Skin epidermis (tissue), 12 donors: ENCODE results near the gene KBTBD3.
"Not testable (repeated sequence)": the region's sequence is repeated elsewhere in the genome, so short reads cannot be mapped to it uniquely, and the experiment has no call there.

Experiments used
- H3K27ac ChIP-seq, 21 experiments: fragments of 200-600 bp; sonication (generic) in 11 of 21; one replicate each; pipeline ENCODE4 v1.5.0; 2020; ENCODE audit warnings: mild to moderate bottlenecking in 3 of 21, inconsistent platforms in 2 of 21, moderate library complexity in 2 of 21
- H3K4me3 ChIP-seq, 7 experiments: fragments of 200-600 bp; sonication (generic) in 2 of 7; one replicate each; pipeline ENCODE4 v1.5.0; 2020; ENCODE audit warnings: inconsistent platforms in 2 of 7, mild to moderate bottlenecking in 2 of 7, moderate library complexity in 1 of 7

Gene KBTBD3

GRCh38 chr11:106014035-106014434 lies 63.1 kb downstream of the KBTBD3 start:
- Histone ChIP-seq H3K4me3 (no peak overlapping the region), H3K27ac (no peak overlapping the region)

GRCh38 chr11:106012744-106013143 lies 64.4 kb downstream of the KBTBD3 start:
- H3K27ac ChIP-seq: no peak overlapping the region
- H3K4me3 ChIP-seq: no peak overlapping the region

- no peak overlapping the region for H3K4me3 ChIP-seq
- no peak overlapping the region for H3K27ac ChIP-seq
Observed at GRCh38 chr11:106011481-106011880, 65.7 kb downstream of the KBTBD3 start.

GRCh38 chr11:106003094-106003493 lies 74.1 kb downstream of the KBTBD3 start:
- H3K27ac ChIP-seq, H3K4me3 ChIP-seq: not testable (repeated sequence)

GRCh38 chr11:106001304-106002012 lies 75.7 kb downstream of the KBTBD3 start:
- H3K4me3 ChIP-seq: no peak overlapping the region

More at GRCh38 chr11:106001304-106002012, 75.7 kb downstream of the KBTBD3 start:
- H3K27ac ChIP-seq: no peak overlapping the region
